HG03520 (cell line): ENCODE results near the gene APC2.

ENCODE experiments used
- ATAC-seq: cut with Tn5 transposase; IDR thresholded peaks from one replicate; pipeline ENCODE4 v1.9.1; 2021; ENCODE audit warnings: mild to moderate bottlenecking, moderate library complexity; ENCODE audit not compliant: unreplicated experiment

APC2 gene, protein sequence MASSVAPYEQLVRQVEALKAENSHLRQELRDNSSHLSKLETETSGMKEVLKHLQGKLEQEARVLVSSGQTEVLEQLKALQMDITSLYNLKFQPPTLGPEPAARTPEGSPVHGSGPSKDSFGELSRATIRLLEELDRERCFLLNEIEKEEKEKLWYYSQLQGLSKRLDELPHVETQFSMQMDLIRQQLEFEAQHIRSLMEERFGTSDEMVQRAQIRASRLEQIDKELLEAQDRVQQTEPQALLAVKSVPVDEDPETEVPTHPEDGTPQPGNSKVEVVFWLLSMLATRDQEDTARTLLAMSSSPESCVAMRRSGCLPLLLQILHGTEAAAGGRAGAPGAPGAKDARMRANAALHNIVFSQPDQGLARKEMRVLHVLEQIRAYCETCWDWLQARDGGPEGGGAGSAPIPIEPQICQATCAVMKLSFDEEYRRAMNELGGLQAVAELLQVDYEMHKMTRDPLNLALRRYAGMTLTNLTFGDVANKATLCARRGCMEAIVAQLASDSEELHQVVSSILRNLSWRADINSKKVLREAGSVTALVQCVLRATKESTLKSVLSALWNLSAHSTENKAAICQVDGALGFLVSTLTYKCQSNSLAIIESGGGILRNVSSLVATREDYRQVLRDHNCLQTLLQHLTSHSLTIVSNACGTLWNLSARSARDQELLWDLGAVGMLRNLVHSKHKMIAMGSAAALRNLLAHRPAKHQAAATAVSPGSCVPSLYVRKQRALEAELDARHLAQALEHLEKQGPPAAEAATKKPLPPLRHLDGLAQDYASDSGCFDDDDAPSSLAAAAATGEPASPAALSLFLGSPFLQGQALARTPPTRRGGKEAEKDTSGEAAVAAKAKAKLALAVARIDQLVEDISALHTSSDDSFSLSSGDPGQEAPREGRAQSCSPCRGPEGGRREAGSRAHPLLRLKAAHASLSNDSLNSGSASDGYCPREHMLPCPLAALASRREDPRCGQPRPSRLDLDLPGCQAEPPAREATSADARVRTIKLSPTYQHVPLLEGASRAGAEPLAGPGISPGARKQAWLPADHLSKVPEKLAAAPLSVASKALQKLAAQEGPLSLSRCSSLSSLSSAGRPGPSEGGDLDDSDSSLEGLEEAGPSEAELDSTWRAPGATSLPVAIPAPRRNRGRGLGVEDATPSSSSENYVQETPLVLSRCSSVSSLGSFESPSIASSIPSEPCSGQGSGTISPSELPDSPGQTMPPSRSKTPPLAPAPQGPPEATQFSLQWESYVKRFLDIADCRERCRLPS (N-terminal part only)

DNA sequence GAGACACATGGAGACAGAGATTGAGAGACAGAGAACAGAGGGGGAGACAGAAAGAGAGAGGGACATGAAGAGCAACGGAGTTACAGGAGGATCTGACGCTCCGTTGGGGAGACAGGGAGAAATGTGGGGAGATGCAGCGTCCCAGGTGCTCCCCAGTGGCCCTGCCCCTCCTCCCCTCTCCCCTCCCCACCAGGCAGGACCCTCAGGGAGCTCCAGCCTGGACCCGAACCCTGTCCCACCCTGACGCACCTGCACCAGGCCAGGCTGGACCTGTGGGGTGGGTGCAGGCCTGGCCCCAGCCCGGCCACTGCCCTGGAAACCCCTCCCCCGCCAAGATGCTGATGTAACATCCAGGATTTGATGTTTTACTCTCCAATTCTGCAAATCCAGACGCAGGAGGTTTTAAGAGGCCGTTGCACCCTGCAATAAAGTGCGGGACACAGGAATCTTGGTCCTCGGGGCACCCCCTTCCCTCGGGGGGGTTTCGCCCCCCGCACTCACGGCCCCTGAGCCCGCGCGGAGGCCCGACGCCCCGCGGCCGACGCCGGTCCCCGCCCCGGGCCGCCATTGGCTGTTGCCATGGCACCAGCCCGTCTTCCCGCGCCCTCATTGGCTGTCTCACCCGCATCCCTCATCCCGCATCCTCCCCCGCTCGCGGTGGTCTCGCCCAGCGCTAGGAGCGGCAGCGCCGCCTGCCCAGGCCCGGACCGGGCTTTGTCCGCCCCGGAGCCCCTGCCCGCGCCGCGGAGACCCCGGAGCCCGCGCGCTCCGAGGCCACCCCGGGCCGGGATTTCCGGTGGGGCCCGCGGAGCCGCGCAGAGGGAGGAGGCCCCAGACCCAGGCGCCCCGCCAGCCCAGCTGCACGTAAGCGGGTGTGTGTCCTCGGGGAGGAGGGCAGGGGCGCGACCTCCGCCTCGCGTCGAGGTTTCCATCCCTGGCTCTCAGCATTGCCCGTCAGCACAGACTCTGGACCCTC, at the start of gene APC2:
APC2 (plus strand) TSS at position 655 of the 976 bp plus-strand sequence. CDS start 2,881 bp downstream, outside the sequence.
- no peak for ATAC-seq

DNA sequence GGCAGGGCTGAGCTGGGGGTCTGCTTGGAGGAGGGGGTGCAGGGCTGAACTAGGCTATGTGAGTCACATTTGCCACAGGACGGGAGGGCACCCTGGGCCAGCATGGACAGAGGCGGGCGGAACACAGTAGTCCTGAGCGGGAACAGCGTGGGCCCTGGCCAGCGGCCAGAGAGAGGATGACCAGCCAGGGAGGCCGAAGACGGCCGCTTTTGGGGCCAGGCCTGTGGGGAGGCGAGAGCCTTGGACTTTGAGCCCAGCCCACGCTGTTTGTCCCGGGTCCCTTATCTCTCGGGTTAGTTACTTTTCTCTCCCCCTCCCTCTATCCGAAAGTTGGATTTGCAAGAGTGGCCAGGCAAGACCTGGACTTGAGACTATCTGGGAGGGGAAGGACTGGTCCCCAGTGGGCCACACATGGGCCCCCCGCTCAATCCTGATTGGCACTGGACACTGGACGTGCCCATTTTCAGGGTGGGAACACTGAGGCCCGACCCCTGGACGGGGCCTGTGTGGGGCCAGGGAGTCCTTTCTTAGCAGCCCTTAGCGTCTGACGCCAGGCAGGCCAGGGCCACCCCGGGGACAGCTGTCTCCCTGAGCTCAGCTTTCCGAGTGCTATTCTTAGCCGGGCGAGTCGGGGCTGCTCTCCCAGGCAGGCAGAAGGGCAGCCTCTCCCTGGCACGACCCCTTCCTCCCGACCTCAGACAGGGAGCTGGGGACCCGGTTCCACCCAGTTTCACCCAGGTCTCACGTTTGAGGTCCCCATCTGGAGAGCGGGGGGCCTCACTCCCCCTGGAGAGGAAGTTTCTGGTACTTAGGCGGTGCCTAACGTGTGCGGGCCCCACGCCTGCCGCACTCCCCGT, 49.4 kb upstream of the APC2 start:
- no peak for ATAC-seq

DNA sequence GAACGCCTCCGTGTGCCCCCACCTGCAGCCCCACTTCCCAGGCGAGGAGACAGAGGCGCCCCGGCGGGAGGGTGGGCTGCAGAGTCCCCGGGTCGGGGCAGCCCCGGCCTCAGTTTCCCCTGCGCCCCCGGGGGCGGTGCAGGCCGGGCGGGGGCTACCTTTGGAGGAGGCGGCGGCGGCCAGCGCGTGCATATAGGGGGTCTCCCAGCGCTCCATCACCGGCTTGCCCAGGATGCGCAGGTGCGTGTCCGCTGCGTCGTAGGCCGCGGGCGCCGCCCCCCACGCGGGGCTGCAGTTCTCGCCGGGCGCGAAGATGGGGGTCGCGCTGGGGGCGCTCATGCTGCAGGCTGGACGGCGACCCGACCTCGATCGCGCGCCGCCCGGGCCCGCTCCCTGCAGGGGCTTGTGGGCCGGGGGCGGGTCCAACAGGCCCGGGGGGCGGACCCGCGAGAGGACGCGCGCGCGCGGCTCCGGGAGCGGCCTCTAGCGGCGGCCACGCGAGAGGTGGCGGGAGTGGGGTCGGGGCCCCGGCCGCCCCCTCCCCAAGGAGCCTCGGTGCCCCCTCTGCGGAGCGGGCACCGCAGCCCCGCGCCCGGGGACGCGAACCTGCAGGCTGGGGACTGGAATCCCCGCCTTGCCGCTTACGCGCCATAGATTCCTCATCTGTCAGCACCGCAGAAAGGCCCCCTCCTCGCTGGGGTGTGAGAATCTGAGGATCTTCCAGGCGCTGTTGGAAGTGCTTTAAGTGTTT, 48.6 kb upstream of the APC2 start, which contains the start of gene GAMT:
GAMT (minus strand) TSS at position 405 of the 751 bp plus-strand sequence; CDS start at position 339, 66 bp downstream.
- no peak for ATAC-seq

DNA sequence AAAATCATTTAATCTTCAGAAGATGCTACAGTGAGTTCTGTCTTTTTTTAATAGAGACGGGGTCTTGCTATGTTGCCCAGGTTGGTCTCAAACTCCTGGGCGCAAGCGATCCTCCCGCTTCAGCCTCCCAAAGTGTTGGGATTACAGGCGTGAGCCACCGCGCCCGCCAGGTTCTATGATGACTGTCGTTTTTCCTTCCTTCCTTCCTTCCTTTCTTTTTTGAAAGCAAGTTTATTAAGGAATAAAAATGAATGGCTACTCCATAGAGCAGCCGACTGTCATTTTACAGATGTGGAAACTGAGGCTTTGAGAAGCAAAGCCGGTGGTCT, 48.1 kb upstream of the APC2 start:
- no peak for ATAC-seq

DNA sequence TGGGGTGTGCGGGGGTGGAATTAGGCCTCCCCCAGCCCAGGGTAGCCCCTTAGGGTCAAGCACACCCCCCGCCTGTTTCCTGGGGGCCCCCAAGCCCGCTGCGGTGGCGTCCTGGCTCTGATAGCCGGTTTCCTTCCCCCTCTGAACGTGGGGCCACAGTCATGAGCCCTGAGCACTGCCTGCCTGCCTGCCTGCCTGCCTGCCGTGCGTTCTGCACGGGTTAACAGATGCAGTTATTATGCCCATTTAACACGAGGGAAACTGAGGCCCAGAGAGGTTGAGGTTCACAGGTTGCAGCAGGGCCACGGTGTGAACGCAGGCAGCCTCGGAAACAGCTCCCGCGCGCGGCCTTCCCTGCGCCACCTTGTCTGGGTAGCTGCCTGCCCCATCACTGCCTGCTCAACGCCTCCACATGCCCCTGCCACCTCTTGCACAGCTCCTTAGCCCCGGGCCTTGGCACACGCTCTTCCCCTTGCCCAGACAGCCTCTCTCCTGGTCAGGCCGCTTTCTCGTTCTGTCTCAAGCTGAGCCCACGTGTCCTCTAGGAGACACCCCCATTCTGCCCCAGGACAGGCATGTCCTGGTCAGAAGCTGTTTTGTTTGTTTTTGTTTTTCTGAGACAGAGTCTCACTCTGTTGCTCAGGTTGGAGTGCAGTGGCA, 47.4 kb upstream of the APC2 start:
- no peak for ATAC-seq

DNA sequence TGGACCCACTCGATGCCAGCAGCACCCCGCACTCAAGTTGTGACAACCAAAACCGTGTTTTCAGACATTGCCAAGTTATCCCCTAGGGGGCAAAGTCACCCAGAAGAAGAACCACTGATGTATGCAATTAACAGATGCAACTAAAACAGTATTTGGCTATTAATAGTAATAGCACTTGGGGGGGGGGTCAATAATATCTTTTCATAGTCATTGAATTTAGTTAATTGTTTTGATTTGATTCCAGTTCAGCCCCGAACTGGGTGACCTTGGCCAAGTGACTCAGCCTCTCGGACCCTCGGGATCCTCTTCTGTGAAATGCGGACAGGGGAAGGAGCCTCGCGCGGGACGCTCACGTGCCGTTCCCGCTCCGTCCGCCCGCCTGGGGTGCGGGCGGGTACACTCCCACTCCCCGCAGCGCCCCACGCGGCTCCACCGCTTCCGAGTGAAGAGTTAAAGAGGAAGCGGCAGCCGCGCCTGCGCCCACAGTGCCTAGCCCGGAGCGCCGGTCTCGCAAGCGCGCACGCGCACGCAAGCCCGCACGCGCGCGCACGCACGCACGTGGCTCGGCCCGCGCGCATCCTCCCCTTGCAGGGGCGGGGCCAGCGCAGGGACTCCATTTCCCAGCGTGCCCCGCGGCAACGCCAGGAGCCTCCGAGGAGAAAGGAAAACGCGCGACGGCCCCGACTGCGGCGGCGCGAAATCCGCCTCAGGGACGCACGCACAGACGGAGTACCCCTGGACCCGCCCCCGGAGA, 43.0 kb upstream of the APC2 start:
- ATAC-seq: peak; percentile 68

DNA sequence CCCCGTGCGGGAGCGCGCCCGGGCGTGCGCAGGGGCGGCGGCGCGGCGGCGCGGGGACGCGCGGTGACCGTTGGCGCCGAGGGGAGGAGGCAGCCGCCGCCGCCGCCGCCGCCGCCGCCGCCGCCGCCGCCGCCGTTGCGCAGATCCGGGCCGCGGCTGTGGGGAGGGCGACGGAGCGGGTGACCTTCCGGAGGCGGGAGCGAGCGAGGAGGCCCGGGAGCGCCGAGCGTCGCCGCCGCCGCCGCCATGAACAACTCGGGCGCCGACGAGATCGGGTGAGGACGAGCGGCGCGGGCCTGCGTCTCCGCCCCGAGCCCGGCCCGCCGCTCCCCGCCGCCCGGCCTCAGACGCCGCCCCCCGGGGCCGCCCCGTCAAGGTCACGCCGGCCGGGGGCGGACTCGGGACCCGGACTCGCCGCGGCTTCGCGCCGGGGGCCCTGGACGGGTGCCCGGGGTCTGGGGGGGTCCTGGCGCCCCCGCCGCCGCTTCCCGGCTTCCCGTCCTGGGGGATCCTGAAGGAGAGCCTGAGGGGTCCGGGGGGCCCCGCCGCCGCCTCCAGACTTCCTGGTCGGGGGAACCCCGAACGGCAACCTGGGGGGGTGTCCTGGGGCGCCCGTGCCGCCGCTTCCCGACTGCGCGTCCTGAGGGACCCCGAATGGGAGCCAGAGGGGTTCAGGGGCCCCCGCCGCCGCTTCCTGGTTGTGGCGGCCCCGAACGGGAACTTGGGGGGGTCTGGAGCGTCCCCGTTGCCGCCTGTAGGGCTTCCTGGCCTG, 42.2 kb upstream of the APC2 start, which contains the start of gene DAZAP1:
DAZAP1 (plus strand) TSS at position 59 of the 772 bp plus-strand sequence; CDS start at position 247, 188 bp downstream.
- ATAC-seq: peak; percentile 3

DNA sequence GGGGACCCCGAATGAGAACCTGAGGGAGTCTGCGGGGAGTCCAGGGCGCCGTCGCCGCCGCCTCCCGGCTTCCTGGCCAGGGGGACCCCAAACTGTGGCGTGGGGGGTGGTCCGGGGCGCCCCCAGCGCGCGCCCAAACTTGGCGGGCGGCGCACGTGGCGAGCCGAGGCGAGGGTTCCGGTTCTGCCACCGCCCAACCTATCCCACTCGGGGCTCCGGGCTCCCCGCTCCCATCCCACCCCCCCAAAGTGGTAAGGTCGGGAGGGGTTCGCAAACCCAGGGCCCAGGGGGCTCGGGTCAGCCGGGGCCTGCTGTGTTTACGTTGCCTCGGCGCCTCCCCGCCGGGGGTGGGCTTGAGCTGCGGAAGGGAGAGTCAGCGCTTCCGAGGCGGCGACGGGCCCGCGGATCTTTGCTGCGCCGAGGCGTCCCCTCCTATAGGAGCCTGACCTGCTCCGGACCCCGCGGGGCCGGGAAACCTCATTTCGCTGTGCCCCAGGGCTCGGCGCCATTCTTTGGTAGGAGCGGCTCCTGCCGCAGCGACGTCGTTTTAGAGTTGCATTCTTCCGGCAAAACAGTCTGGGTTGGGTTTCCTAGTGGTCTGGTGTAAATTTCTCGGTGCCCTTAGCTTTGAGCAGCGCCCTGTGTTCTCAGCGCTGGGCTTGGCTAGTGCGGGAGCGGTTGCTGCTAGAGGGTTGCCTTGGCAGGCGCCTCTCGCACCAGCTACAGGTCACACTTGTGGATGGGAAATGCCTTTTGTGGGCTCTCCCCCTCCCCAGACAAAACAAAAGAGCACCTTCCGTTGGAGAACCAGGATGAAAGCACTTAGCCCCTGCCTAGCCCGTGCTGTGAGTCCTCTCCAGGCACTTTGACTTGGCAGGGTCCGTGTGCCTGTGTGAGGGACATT, 41.4 kb upstream of the APC2 start:
- ATAC-seq: no peak

DNA sequence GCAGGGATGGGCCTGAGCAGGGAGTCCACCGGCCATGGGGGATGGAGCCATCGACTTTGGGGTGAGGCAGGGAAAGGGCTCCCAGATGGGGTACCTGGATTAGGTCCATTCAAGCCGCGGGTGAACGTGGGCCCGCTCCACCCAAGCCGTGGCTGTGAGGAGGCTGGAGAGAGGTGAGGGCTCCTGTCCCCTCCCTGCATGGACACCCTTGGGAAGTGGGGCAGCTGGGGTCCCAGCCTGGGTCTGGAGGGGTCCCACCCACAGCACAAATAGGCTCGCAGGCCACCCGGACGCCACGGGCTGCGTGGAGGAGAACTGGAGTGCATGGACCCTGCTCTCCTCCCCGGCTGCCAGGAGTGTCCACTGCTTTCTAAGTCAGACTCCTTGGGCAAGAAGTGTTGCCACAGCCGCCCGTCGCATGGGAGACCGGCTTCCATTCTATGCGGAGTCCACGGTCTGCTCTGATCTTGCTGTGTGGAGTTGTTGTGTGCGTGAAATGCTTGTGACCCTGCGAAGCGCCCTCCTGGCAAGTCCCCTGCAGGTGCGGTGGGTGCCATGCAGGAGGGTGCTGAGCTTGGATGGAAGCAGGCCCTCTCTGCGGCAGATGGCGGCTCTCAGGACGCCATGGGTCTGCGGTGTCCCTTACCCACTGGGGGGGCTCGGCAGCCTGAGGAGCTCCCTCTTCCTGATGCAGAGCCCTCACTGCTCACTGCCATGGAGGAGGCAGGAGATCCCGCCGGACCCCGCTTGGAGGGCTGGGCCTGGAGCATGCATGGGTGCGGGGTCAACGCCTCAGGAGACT, 40.5 kb upstream of the APC2 start:
- no peak for ATAC-seq

DNA sequence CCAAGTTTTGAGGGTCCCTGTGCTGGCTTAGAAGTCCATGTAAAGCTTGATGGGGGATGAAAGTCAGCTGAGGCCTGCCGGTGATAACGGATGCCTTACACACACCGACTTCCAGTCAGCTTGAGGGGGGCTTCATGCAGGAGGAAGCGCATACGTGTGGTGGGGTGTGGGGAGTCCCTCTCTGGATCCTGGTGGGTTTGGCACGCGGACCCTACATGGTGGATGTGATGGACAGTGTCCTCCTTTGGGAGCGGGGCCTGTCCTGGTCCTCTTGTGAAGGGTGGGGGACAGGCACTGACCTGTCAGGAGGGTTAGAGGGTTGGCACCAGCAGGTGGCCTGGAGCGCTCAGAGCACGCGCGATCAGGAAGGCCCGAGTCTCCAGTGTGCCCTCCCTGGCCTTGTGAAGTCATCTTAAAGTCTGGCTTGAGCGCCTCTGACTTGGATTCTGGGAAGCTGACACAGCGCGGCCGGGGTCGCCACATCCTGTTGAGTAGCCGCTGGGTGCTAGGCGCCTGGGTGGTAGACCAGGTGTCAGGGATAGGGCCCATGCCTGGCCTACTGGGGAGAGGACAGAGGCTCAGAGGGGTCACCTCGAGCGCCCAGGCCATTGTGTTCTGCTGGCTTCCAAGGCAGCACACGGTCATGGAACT, 39.7 kb upstream of the APC2 start:
- no peak for ATAC-seq

DNA sequence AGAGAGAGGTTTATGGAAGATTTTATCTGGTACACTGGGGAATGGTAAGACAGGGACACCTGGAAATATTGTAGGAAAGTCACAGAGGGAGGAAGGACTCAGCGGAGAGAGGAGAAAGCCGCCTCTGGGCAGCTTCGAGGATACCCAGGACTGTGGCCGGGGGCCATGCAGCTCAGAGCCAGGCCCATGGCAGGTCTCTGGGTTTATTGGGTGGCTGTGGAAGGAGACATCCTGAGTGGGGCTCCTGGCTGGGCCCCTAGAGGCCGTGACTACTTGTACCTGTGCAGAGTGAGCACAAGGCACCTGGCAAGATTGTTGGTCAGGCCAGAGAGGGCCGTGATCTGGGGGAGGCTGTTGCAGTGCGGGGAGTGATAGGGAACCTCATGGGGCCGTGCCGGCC, 39.1 kb upstream of the APC2 start:
- ATAC-seq: no peak

DNA sequence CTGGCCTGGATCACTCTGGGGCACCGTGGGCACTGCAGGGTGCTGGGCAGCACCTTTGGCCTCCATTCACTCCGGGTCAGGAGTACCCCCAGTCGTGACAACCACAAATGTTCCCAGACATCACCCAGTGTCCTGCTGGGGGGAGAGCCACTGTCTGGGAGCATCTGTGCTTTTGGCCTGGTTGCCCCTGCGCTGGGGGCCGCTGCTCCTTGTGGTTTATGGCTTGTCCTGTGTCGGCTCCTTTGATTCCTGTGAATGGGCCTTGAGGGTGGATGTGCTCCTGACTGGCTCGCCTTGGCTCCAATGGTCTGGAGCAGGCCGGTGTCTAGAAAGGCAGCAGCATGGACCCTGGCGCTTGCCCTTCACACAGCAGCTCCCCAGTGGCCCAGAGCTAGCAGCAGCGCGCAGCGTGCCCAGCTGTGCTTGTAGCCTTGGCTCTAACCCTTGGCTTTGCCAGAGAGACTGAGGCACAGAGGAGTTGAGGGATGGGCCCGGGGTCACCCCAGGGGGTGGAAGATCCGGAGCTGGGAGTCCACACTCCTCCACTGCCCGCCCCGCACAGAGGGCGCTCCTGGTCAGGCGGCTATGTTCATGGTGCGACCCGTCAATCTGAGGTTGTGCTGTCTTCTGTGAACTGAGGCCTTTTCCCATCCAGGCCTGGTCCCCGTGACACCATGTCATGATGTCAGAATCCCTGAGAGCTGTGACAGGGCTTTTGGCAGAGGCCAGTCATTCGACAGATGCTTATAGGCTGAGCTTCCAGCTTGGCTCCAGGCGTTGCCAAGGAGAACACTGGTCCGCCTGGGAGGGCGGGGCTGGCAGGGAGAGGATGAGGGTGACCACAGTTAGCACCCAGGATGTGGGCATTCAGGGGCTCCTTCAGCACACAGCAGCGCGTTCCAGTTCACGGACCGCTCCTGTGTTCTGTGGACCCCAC, 38.4 kb upstream of the APC2 start:
- ATAC-seq: no peak
